ENCODE data around the gene ALG12.

Gene ALG12

GRCh38 chr22:49889071-49889470, 29.2 kb downstream of the ALG12 start:
- no CpG with 5 or more reads among the region's 5 CpGs for WGBS, 2 donors (ENCODE audit: extremely low coverage in 2 of 2, insufficient read length in 2 of 2, insufficient replicate concordance in 1 of 2)
- peaks cover 54 to 83% of the 10 kb centered on the region in 2 donors for H3K36me3 ChIP-seq (replicated peaks in 1 of 2; ENCODE audit: control insufficient read depth in 2 of 2, insufficient read depth in 2 of 2, low read length in 2 of 2)
- no peak overlapping the region for H4K8ac ChIP-seq (ENCODE audit: low read depth, low read length)

GRCh38 chr22:49887702-49888101, 30.5 kb downstream of the ALG12 start:
- H2BK120ac ChIP-seq (ENCODE audit: low read depth, low read length), result no peak overlapping the region
- DNase-seq (ENCODE audit: low spot score), result no peak
- H3K4me2 ChIP-seq (ENCODE audit: insufficient read depth, low read length, poor library complexity, severe bottlenecking), result no peak overlapping the region
- no peak overlapping the region for H2BK5ac ChIP-seq (ENCODE audit: low read length)
- H2AK5ac ChIP-seq (ENCODE audit: low read depth, low read length), result no peak overlapping the region
- H3K14ac ChIP-seq (ENCODE audit: low read length), result no peak overlapping the region
- no peak overlapping the region for H2BK12ac ChIP-seq (ENCODE audit: low read length)
- no peaks in the 10 kb centered on the region for H3K4me1 ChIP-seq (ENCODE audit: control insufficient read depth in 2 of 2, insufficient read depth in 1 of 2, low read depth in 1 of 2, low read length in 2 of 2)
- H3K23ac ChIP-seq (ENCODE audit: low read depth, low read length, poor library complexity), result no peak overlapping the region
- H2BK15ac ChIP-seq (ENCODE audit: low read length), result no peak overlapping the region
- H3K79me1 ChIP-seq (ENCODE audit: low read depth, low read length), result peaks cover 23% of the 10 kb centered on the region
- H3K27ac ChIP-seq (replicated peaks; ENCODE audit: low read length), result no peak overlapping the region
- WGBS, 2 donors (ENCODE audit: extremely low coverage in 2 of 2, insufficient read length in 2 of 2, insufficient replicate concordance in 1 of 2), result no CpG with 5 or more reads among the region's 9 CpGs
- peaks cover 0 to 1% (median 0%) of the 10 kb centered on the region in 3 experiments for H3K27me3 ChIP-seq (ENCODE audit: control insufficient read depth in 3 of 3, insufficient read depth in 3 of 3, low read depth in 1 of 3, low read length in 3 of 3)
- H3K4me3 ChIP-seq (ENCODE audit: low read length in 2 of 2), result no peak overlapping the region
- no peak overlapping the region for H4K8ac ChIP-seq (ENCODE audit: low read depth, low read length)
- H4K91ac ChIP-seq (ENCODE audit: low read depth, low read length, poor library complexity), result no peak overlapping the region
- peaks cover 59 to 93% of the 10 kb centered on the region in 2 donors for H3K36me3 ChIP-seq (replicated peaks in 1 of 2; ENCODE audit: control insufficient read depth in 2 of 2, insufficient read depth in 2 of 2, low read length in 2 of 2)
- no peak overlapping the region for H2AFZ ChIP-seq (ENCODE audit: low read length)
- no peak overlapping the region for H3K9ac ChIP-seq (ENCODE audit: low read depth, low read length, poor library complexity)
- H3K18ac ChIP-seq (ENCODE audit: low read length), result no peak overlapping the region
- no peak overlapping the region for H3K4ac ChIP-seq (ENCODE audit: low read length)
- H3K9me3 ChIP-seq (replicated peaks in 1 of 2; ENCODE audit: control insufficient read depth in 2 of 2, insufficient read depth in 1 of 2, low read depth in 1 of 2, low read length in 2 of 2), result peaks cover 53 to 86% of the 10 kb centered on the region in 2 donors

More at GRCh38 chr22:49889071-49889470, 29.2 kb downstream of the ALG12 start:
- H3K18ac ChIP-seq (ENCODE audit: low read length), result no peak overlapping the region
- H3K14ac ChIP-seq (ENCODE audit: low read length), result no peak overlapping the region
- H2AK5ac ChIP-seq (ENCODE audit: low read depth, low read length), result no peak overlapping the region
- H3K4me3 ChIP-seq (ENCODE audit: low read length in 2 of 2), result no peak overlapping the region
- no peak overlapping the region for H2AFZ ChIP-seq (ENCODE audit: low read length)
- H3K27me3 ChIP-seq (ENCODE audit: control insufficient read depth in 3 of 3, insufficient read depth in 3 of 3, low read depth in 1 of 3, low read length in 3 of 3), result peaks cover 0 to 1% (median 0%) of the 10 kb centered on the region in 3 experiments
- no peak for DNase-seq (ENCODE audit: low spot score)
- no peak overlapping the region for H3K4ac ChIP-seq (ENCODE audit: low read length)
- no peak overlapping the region for H4K91ac ChIP-seq (ENCODE audit: low read depth, low read length, poor library complexity)
- H2BK12ac ChIP-seq (ENCODE audit: low read length), result no peak overlapping the region
- H2BK120ac ChIP-seq (ENCODE audit: low read depth, low read length), result no peak overlapping the region
- peaks cover 18% of the 10 kb centered on the region for H3K79me1 ChIP-seq (ENCODE audit: low read depth, low read length)
- peaks cover 50 to 80% of the 10 kb centered on the region in 2 donors for H3K9me3 ChIP-seq (replicated peaks in 1 of 2; ENCODE audit: control insufficient read depth in 2 of 2, insufficient read depth in 1 of 2, low read depth in 1 of 2, low read length in 2 of 2)
- no peak overlapping the region for H3K23ac ChIP-seq (ENCODE audit: low read depth, low read length, poor library complexity)
- no peak overlapping the region for H3K4me2 ChIP-seq (ENCODE audit: insufficient read depth, low read length, poor library complexity, severe bottlenecking)
- H2BK15ac ChIP-seq (ENCODE audit: low read length), result no peak overlapping the region
- H3K9ac ChIP-seq (ENCODE audit: low read depth, low read length, poor library complexity), result no peak overlapping the region
- H3K27ac ChIP-seq (replicated peaks; ENCODE audit: low read length), result no peak overlapping the region
- H3K4me1 ChIP-seq (ENCODE audit: control insufficient read depth in 2 of 2, insufficient read depth in 1 of 2, low read depth in 1 of 2, low read length in 2 of 2), result no peaks in the 10 kb centered on the region
- peak overlapping the region; percentile 69 for H2BK5ac ChIP-seq (ENCODE audit: low read length)

DNA sequence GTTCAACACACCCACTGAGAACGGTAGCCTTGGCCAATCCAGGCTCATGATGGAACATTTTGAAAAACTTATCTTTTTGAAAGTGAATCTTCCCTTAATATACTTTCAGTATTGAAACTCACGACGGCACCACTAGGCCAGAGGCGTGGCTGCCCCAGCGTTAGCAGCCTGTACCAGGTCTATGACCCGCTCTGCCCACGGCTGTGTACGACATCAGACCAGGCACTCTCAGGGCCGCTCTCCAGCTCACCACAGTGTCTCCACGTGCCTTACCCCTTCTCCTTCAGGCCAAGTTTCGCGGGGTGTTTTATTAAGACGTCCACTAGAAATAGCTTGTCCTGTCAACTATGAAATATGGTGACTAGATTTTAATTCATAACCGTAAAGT, 31.2 kb downstream of the ALG12 start:
- no peak overlapping the region for H2BK15ac ChIP-seq (ENCODE audit: low read length)
- no peak overlapping the region for H3K14ac ChIP-seq (ENCODE audit: low read length)

GRCh38 chr22:49886346-49887063, 31.7 kb downstream of the ALG12 start:
- no peak for DNase-seq (ENCODE audit: low spot score)
- peaks cover 23% of the 10 kb centered on the region for H3K79me1 ChIP-seq (ENCODE audit: low read depth, low read length)
- H3K4me3 ChIP-seq (ENCODE audit: low read length in 2 of 2), result no peak overlapping the region
- H2AFZ ChIP-seq (ENCODE audit: low read length), result no peak overlapping the region
- no peak overlapping the region for H3K27ac ChIP-seq (replicated peaks; ENCODE audit: low read length)
- peak overlapping the region; percentile 82 for H3K23ac ChIP-seq (ENCODE audit: low read depth, low read length, poor library complexity)
- no peak overlapping the region for H2BK15ac ChIP-seq (ENCODE audit: low read length)
- peaks cover 57 to 93% of the 10 kb centered on the region in 2 donors for H3K36me3 ChIP-seq (replicated peaks in 1 of 2; ENCODE audit: control insufficient read depth in 2 of 2, insufficient read depth in 2 of 2, low read length in 2 of 2)
- no peak overlapping the region for H4K91ac ChIP-seq (ENCODE audit: low read depth, low read length, poor library complexity)
- no peak overlapping the region for H3K14ac ChIP-seq (ENCODE audit: low read length)
- H4K8ac ChIP-seq (ENCODE audit: low read depth, low read length), result no peak overlapping the region
- H2BK120ac ChIP-seq (ENCODE audit: low read depth, low read length), result no peak overlapping the region
- WGBS, 2 donors (ENCODE audit: extremely low coverage in 2 of 2, insufficient read length in 2 of 2, insufficient replicate concordance in 1 of 2), result no CpG with 5 or more reads among the region's 41 CpGs
- peak overlapping the region; percentile 27 for H2BK5ac ChIP-seq (ENCODE audit: low read length)
- peaks cover 0 to 1% (median 0%) of the 10 kb centered on the region in 3 experiments for H3K27me3 ChIP-seq (ENCODE audit: control insufficient read depth in 3 of 3, insufficient read depth in 3 of 3, low read depth in 1 of 3, low read length in 3 of 3)
- H3K4ac ChIP-seq (ENCODE audit: low read length), result no peak overlapping the region
- peak overlapping the region; percentile 68 for H2BK12ac ChIP-seq (ENCODE audit: low read length)
- H3K9me3 ChIP-seq (replicated peaks in 1 of 2; ENCODE audit: control insufficient read depth in 2 of 2, insufficient read depth in 1 of 2, low read depth in 1 of 2, low read length in 2 of 2), result peaks cover 48 to 81% of the 10 kb centered on the region in 2 donors
- no peak overlapping the region for H3K9ac ChIP-seq (ENCODE audit: low read depth, low read length, poor library complexity)
- no peak overlapping the region for H3K18ac ChIP-seq (ENCODE audit: low read length)
- no peak overlapping the region for H3K4me2 ChIP-seq (ENCODE audit: insufficient read depth, low read length, poor library complexity, severe bottlenecking)
- H3K4me1 ChIP-seq (ENCODE audit: control insufficient read depth in 2 of 2, insufficient read depth in 1 of 2, low read depth in 1 of 2, low read length in 2 of 2), result no peaks in the 10 kb centered on the region
- H2AK5ac ChIP-seq (ENCODE audit: low read depth, low read length), result peak overlapping the region; percentile 46

More for the DNA sequence above, 31.2 kb downstream of the ALG12 start:
- DNase-seq (ENCODE audit: low spot score), result no peak
- Histone ChIP-seq H3K4me3 (ENCODE audit: low read length in 2 of 2) (peak overlapping the region in 1 of 2 donors; percentile 28), H2AFZ (ENCODE audit: low read length) (no peak overlapping the region), H3K79me1 (ENCODE audit: low read depth, low read length) (peaks cover 23% of the 10 kb centered on the region), H3K9me3 (replicated peaks in 1 of 2; ENCODE audit: control insufficient read depth in 2 of 2, insufficient read depth in 1 of 2, low read depth in 1 of 2, low read length in 2 of 2) (peaks cover 48 to 81% of the 10 kb centered on the region in 2 donors), H3K27ac (replicated peaks; ENCODE audit: low read length) (no peak overlapping the region), H4K8ac (ENCODE audit: low read depth, low read length) (no peak overlapping the region), H3K4me2 (ENCODE audit: insufficient read depth, low read length, poor library complexity, severe bottlenecking) (no peak overlapping the region), H3K9ac (ENCODE audit: low read depth, low read length, poor library complexity) (no peak overlapping the region), H3K4ac (ENCODE audit: low read length) (no peak overlapping the region), H3K18ac (ENCODE audit: low read length) (no peak overlapping the region), H3K36me3 (replicated peaks in 1 of 2; ENCODE audit: control insufficient read depth in 2 of 2, insufficient read depth in 2 of 2, low read length in 2 of 2) (peaks cover 57 to 91% of the 10 kb centered on the region in 2 donors), H4K91ac (ENCODE audit: low read depth, low read length, poor library complexity) (no peak overlapping the region), H3K4me1 (ENCODE audit: control insufficient read depth in 2 of 2, insufficient read depth in 1 of 2, low read depth in 1 of 2, low read length in 2 of 2) (no peaks in the 10 kb centered on the region), H2BK5ac (ENCODE audit: low read length) (no peak overlapping the region), H2AK5ac (ENCODE audit: low read depth, low read length) (no peak overlapping the region), H3K27me3 (ENCODE audit: control insufficient read depth in 3 of 3, insufficient read depth in 3 of 3, low read depth in 1 of 3, low read length in 3 of 3) (peaks cover 0 to 1% (median 0%) of the 10 kb centered on the region in 3 experiments), H2BK12ac (ENCODE audit: low read length) (no peak overlapping the region), H2BK120ac (ENCODE audit: low read depth, low read length) (no peak overlapping the region), H3K23ac (ENCODE audit: low read depth, low read length, poor library complexity) (no peak overlapping the region)
- 100% methylated on average over 1 of the region's 14 CpGs; no CpG with 5 or more reads in 1 of the 2 donors for WGBS, 2 donors (ENCODE audit: extremely low coverage in 2 of 2, insufficient read length in 2 of 2, insufficient replicate concordance in 1 of 2)
